Osteoblast (primary cell): ENCODE measurements around the gene SNORC. TPM values are rescaled to one million over a fixed set of nuclear protein-coding genes. Genes with fewer than 3 reads are reported as not detected.

Source experiments
- DNase-seq: peaks from one replicate; pipeline ENCODE4 v3.0.0; 2011; ENCODE audit warnings: low spot score, mixed read lengths; ENCODE audit not compliant: insufficient read length; ENCODE audit errors: missing footprints
- H2AFZ ChIP-seq: 2 replicates; pipeline ENCODE4 v1.6.0; 2011; ENCODE audit warnings: mild to moderate bottlenecking, low read length
- H3K27ac ChIP-seq: 2 replicates; pipeline ENCODE4 v1.5.1; 2011; ENCODE audit warnings: mild to moderate bottlenecking, low read depth, low read length, moderate library complexity
- H3K27me3 ChIP-seq: 2 replicates; pipeline ENCODE4 v1.6.0; 2012; ENCODE audit warnings: mild to moderate bottlenecking, control low read depth, inconsistent platforms, low read length, moderate library complexity; ENCODE audit not compliant: insufficient read depth
- H3K36me3 ChIP-seq: 2 replicates; pipeline ENCODE4 v1.5.1; 2011; ENCODE audit warnings: mild to moderate bottlenecking, low read length, control low read depth, moderate library complexity; ENCODE audit not compliant: insufficient read depth
- H3K4me1 ChIP-seq: 2 replicates; pipeline ENCODE4 v1.5.1; 2011; ENCODE audit warnings: mild to moderate bottlenecking, low read length, control low read depth, moderate library complexity; ENCODE audit not compliant: insufficient read depth
- H3K4me2 ChIP-seq: 2 replicates; pipeline ENCODE4 v1.6.0; 2011; ENCODE audit warnings: mild to moderate bottlenecking, low read length; ENCODE audit not compliant: insufficient read depth
- H3K4me3 ChIP-seq: fragments of 200-600 bp; sonication (generic); 3 replicates; pipeline ENCODE4 v1.5.1; 2012; ENCODE audit warnings: mild to moderate bottlenecking, low read length, inconsistent platforms; ENCODE audit not compliant: insufficient read depth
- H3K79me2 ChIP-seq: 2 replicates; pipeline ENCODE4 v1.6.0; 2012; ENCODE audit warnings: mild to moderate bottlenecking, low read length, control low read depth, inconsistent platforms; ENCODE audit not compliant: insufficient read depth
- H3K9me3 ChIP-seq: 2 replicates; pipeline ENCODE4 v1.5.1; 2011; ENCODE audit warnings: low read depth, low read length, control low read depth
- H4K20me1 ChIP-seq: 2 replicates; pipeline ENCODE4 v1.6.0; 2012; ENCODE audit warnings: mild to moderate bottlenecking, low read length, control low read depth; ENCODE audit not compliant: insufficient read depth
- CTCF ChIP-seq: IDR thresholded peaks from 2 replicates; pipeline ENCODE4 v1.5.1; 2011; ENCODE audit warnings: mild to moderate bottlenecking, low read depth, low read length, moderate library complexity; ENCODE audit errors: extremely low read depth
- small RNA-seq: library from RNA; depleted of rRNA; stranded (forward); fragments of <200 nt; gene quantifications from one replicate; pipeline ENCODE3, GENCODE V24; 2012
- total RNA-seq: library from RNA; depleted of rRNA; stranded (reverse); fragments of >200 nt; gene quantifications from 2 replicates; pipeline ENCODE4 v1.2.3, GENCODE V29; 2012

SNORC gene
- total RNA-seq, 1 donor = 0.72 TPM

GRCh38 chr2:232927793-232928550, 57.9 kb downstream of the SNORC start:
- no peaks in the 10 kb centered on the region for H4K20me1 ChIP-seq
- no peaks in the 10 kb centered on the region for H3K79me2 ChIP-seq
- peaks cover 29% of the 10 kb centered on the region for H3K27me3 ChIP-seq
- no peak overlapping the region for H3K4me2 ChIP-seq
- no peaks in the 10 kb centered on the region for H3K36me3 ChIP-seq
- H3K9me3 ChIP-seq = no peaks in the 10 kb centered on the region
- DNase-seq = peak; percentile 81
- TF ChIP-seq CTCF = no peak
- H3K4me3 ChIP-seq = peak overlapping the region; percentile 55
- H2AFZ ChIP-seq = no peak overlapping the region
- peaks cover 4% of the 10 kb centered on the region for H3K4me1 ChIP-seq
- no peak overlapping the region for H3K27ac ChIP-seq

Small RNAs within 50 kb of the gene (small RNA-seq; reads per million reads assigned to genes)
- gene RF00019 = not detected

Other genes starting within 250 kb of the SNORC start
- 2.4 and 3.6 TPM in 2 replicates for gene EFHD1, start 236.7 kb upstream of the SNORC start, total RNA-seq
- 57.2 and 60.7 TPM in 2 replicates for gene GIGYF2, start 172.9 kb upstream of the SNORC start, total RNA-seq
- not detected in 2 replicates for gene KCNJ13, start 93.7 kb upstream of the SNORC start, total RNA-seq
- 4.7 TPM in 1 of 2 replicates, not detected in the other for gene NGEF, start 143.0 kb downstream of the SNORC start, total RNA-seq
- gene NEU2, start 162.4 kb downstream of the SNORC start, total RNA-seq = not detected in 2 replicates
- gene INPP5D, start 190.1 kb downstream of the SNORC start, total RNA-seq = under 0.01 TPM in 2 replicates